Measurements from ENCODE around the gene KCNK5.

The KCNK5 gene

GRCh38 chr6:39197922-39198500 lies 31.3 kb downstream of the KCNK5 start:
- DNase-seq (ENCODE audit: low read depth): no peak

GRCh38 chr6:39197521-39197920 lies 31.8 kb downstream of the KCNK5 start:
- DNase-seq (ENCODE audit: low read depth): no peak

- no peak for DNase-seq (ENCODE audit: low read depth)
Observed at GRCh38 chr6:39196673-39197091, 32.6 kb downstream of the KCNK5 start.

GRCh38 chr6:39195792-39196385 lies 33.4 kb downstream of the KCNK5 start:
- no peak for DNase-seq (ENCODE audit: low read depth)

- DNase-seq (ENCODE audit: low read depth): no peak
Observed at GRCh38 chr6:39194466-39194865, 34.8 kb downstream of the KCNK5 start.

GRCh38 chr6:39193201-39193791 lies 36.0 kb downstream of the KCNK5 start:
- DNase-seq (ENCODE audit: low read depth): no peak

GRCh38 chr6:39192736-39193135 lies 36.5 kb downstream of the KCNK5 start:
- no peak for DNase-seq (ENCODE audit: low read depth)

GRCh38 chr6:39191236-39191930 lies 37.9 kb downstream of the KCNK5 start:
- no peak for DNase-seq (ENCODE audit: low read depth)

GRCh38 chr6:39190545-39191235 lies 38.6 kb downstream of the KCNK5 start:
- no peak for DNase-seq (ENCODE audit: low read depth)

- no peak for DNase-seq (ENCODE audit: low read depth)
Observed at GRCh38 chr6:39189915-39190544, 39.2 kb downstream of the KCNK5 start.

- DNase-seq (ENCODE audit: low read depth): no peak
Observed at GRCh38 chr6:39189131-39189530, 40.1 kb downstream of the KCNK5 start.

- no peak for DNase-seq (ENCODE audit: low read depth)
Observed at GRCh38 chr6:39188571-39188970, 40.7 kb downstream of the KCNK5 start.

GRCh38 chr6:39188098-39188450 lies 41.2 kb downstream of the KCNK5 start:
- DNase-seq (ENCODE audit: low read depth): no peak

- no peak for DNase-seq (ENCODE audit: low read depth)
Observed at GRCh38 chr6:39184906-39185580, 44.2 kb downstream of the KCNK5 start.

GRCh38 chr6:39182604-39183003 lies 46.7 kb downstream of the KCNK5 start:
- DNase-seq (ENCODE audit: low read depth): no peak

- DNase-seq (ENCODE audit: low read depth): no peak
Observed at GRCh38 chr6:39181826-39182225, 47.4 kb downstream of the KCNK5 start.

- no peak for DNase-seq (ENCODE audit: low read depth)
Observed at GRCh38 chr6:39181333-39181732, 47.9 kb downstream of the KCNK5 start.

GRCh38 chr6:39178804-39179203 lies 50.5 kb downstream of the KCNK5 start:
- DNase-seq (ENCODE audit: low read depth): no peak

- DNase-seq (ENCODE audit: low read depth): no peak
Observed at GRCh38 chr6:39178235-39178634, 51.0 kb downstream of the KCNK5 start.

GRCh38 chr6:39177130-39177529 lies 52.1 kb downstream of the KCNK5 start:
- no peak for DNase-seq (ENCODE audit: low read depth)

GRCh38 chr6:39173270-39173669 lies 56.0 kb downstream of the KCNK5 start:
- no peak for DNase-seq (ENCODE audit: low read depth)

- no peak for DNase-seq (ENCODE audit: low read depth)
Observed at GRCh38 chr6:39172377-39172757, 56.9 kb downstream of the KCNK5 start.
